GM12878 (cell line): ENCODE results near the gene EVA1A. TPM values are rescaled to one million over a fixed set of nuclear protein-coding genes. Genes with fewer than 3 reads are reported as not detected.

Experiments used
- ATAC-seq: fragments of 200-7000 bp; cut with Tn5 transposase; 3 replicates; pipeline ENCODE4 v1.9.1; 2020; ENCODE audit warnings: mild to moderate bottlenecking, moderate library complexity
- BruUV-seq: library from RNA; stranded (reverse); fragments of 400-500 nt; replicated peaks from 2 replicates; lab custom pipeline; 2021; lab: Mats Ljungman, UMichigan
- CTCF ChIA-PET: fragments of 300-600 bp; sonication (Branson Sonifier 250); formaldehyde crosslinking; extraction: SDS; loops from one replicate; lab custom pipeline; 2021; ENCODE audit warnings: inconsistent platforms; lab: Yijun Ruan, JAX
- POLR2A ChIA-PET: fragments of 350-600 bp; formaldehyde crosslinking; extraction: SDS; loops from one replicate; lab custom pipeline; 2021; ENCODE audit warnings: inconsistent platforms; lab: Charles Lee
- RAD21 ChIA-PET: fragments of 300-600 bp; sonication (Branson Sonifier 250); formaldehyde crosslinking; loops from one replicate; lab custom pipeline; 2023; ENCODE audit warnings: antibody characterized with exemption; ENCODE audit not compliant: unreplicated experiment; lab: Charles Lee
- SMC1A ChIA-PET: fragments of 300-600 bp; sonication (Branson Sonifier 250); formaldehyde crosslinking; loops from one replicate; lab custom pipeline; 2023; ENCODE audit not compliant: unreplicated experiment, uncharacterized antibody; lab: Charles Lee
- DNase-seq: peaks from one replicate; pipeline ENCODE4 v3.0.0-alpha.2; 2011; ENCODE audit warnings: low read depth, low spot score
- FAIRE-seq: peaks from 3 replicates; lab custom pipeline; 2011; peaks lifted over from hg19 to GRCh38; lab: Jason Lieb, UNC
- H2AFZ ChIP-seq: 2 replicates; pipeline ENCODE4 v1.6.0; 2011; ENCODE audit warnings: low read depth, low read length, control low read depth; ENCODE audit not compliant: control insufficient read depth
- H3K27ac ChIP-seq: 2 replicates; pipeline ENCODE4 v1.5.1; 2011; ENCODE audit warnings: control low read depth; ENCODE audit not compliant: control insufficient read depth, insufficient read depth
- H3K27me3 ChIP-seq, 2 experiments: replicated peaks in 1 of 2; 2 replicates each; pipeline versions ENCODE4 v1.6.0 to v1.6.1; 2011; ENCODE audit warnings: low read length in 1 of 2; ENCODE audit not compliant: control insufficient read depth in 2 of 2, insufficient read depth in 2 of 2
- H3K36me3 ChIP-seq, 2 experiments: 2 replicates each; pipeline ENCODE4 v1.5.1; 2011; ENCODE audit warnings: low read length in 1 of 2; ENCODE audit not compliant: control insufficient read depth in 2 of 2, insufficient read depth in 2 of 2
- H3K4me1 ChIP-seq: 2 replicates; pipeline ENCODE4 v1.6.1; 2011; ENCODE audit warnings: mild to moderate bottlenecking, low read length, moderate library complexity, mixed read lengths; ENCODE audit not compliant: control insufficient read depth, insufficient read depth
- H3K4me2 ChIP-seq: 2 replicates; pipeline ENCODE4 v1.6.0; 2011; ENCODE audit warnings: control low read depth; ENCODE audit not compliant: control insufficient read depth, insufficient read depth
- H3K4me3 ChIP-seq: fragments of 200-600 bp; sonication (generic); 2 replicates; pipeline ENCODE4 v1.5.1; 2016
- H3K79me2 ChIP-seq: 2 replicates; pipeline ENCODE4 v1.6.0; 2011; ENCODE audit warnings: low read length; ENCODE audit not compliant: control insufficient read depth, insufficient read depth
- H3K9ac ChIP-seq: 2 replicates; pipeline ENCODE4 v1.8.0; 2011; ENCODE audit warnings: low read length, control low read depth, mixed read lengths; ENCODE audit not compliant: control insufficient read depth, insufficient read depth
- H3K9me3 ChIP-seq: replicated peaks from 3 replicates; pipeline ENCODE4 v1.5.1; 2011; ENCODE audit warnings: mild to moderate bottlenecking, low read length; ENCODE audit not compliant: control insufficient read depth, insufficient read depth
- H4K20me1 ChIP-seq: 2 replicates; pipeline ENCODE4 v1.6.0; 2011; ENCODE audit not compliant: control insufficient read depth, insufficient read depth
- ASH2L ChIP-seq: fragments of 300-600, 200-600 bp; sonication (generic); IDR thresholded peaks from 2 replicates; pipeline ENCODE4 v1.6.1; 2017; ENCODE audit warnings: low read depth, mild to moderate bottlenecking, borderline replicate concordance
- BCLAF1 ChIP-seq: fragments of 450-650 bp; IDR thresholded peaks from 2 replicates; pipeline ENCODE4 v1.6.1; 2017; ENCODE audit warnings: antibody characterized with exemption, mild to moderate bottlenecking, moderate library complexity
- CEBPB ChIP-seq, 2 experiments: fragments of 150-350 bp in 1 of 2; IDR thresholded peaks; 2 replicates each; pipeline ENCODE4 v1.6.1; 2012 to 2014; ENCODE audit warnings: low read depth in 2 of 2, low read length in 2 of 2, borderline replicate concordance in 1 of 2, inconsistent platforms in 1 of 2
- CREB1 ChIP-seq: IDR thresholded peaks from 2 replicates; pipeline ENCODE4 v1.6.1; 2012; ENCODE audit warnings: low read depth, mild to moderate bottlenecking, inconsistent platforms
- ETV6 ChIP-seq, 2 experiments: fragments of 450-650 bp in 1 of 2; IDR thresholded peaks in 1 of 2; conservative IDR thresholded peaks in 1 of 2; 2 replicates each; pipeline ENCODE4 v1.6.1; 2014; ENCODE audit warnings: antibody characterized with exemption in 1 of 2, borderline replicate concordance in 1 of 2, low read depth in 1 of 2, mild to moderate bottlenecking in 1 of 2, moderate library complexity in 1 of 2
- HDGF ChIP-seq: fragments of 450-650 bp; IDR thresholded peaks from 2 replicates; pipeline ENCODE4 v1.6.1; 2016; ENCODE audit warnings: antibody characterized with exemption
- HSF1 ChIP-seq: fragments of 150-350 bp; IDR thresholded peaks from 2 replicates; pipeline ENCODE4 v1.6.1; 2014; ENCODE audit warnings: mild to moderate bottlenecking, low read depth, low read length
- IRF3 ChIP-seq: fragments of 450-650 bp; IDR thresholded peaks from 2 replicates; pipeline ENCODE4 v1.6.1; 2014; ENCODE audit warnings: mild to moderate bottlenecking
- LARP7 ChIP-seq: fragments of 450-650 bp; IDR thresholded peaks from 2 replicates; pipeline ENCODE4 v1.6.1; 2017; ENCODE audit warnings: mild to moderate bottlenecking
- MEF2A ChIP-seq: IDR thresholded peaks from 2 replicates; pipeline ENCODE4 v1.6.1; 2011; ENCODE audit warnings: low read depth, mild to moderate bottlenecking, low read length, moderate library complexity; ENCODE audit not compliant: insufficient read depth
- MYC ChIP-seq: IDR thresholded peaks from 2 replicates; pipeline ENCODE4 v1.6.1; 2011; ENCODE audit warnings: mild to moderate bottlenecking, low read length, moderate library complexity, inconsistent platforms; ENCODE audit not compliant: insufficient read depth, insufficient replicate concordance, insufficient read length, severe bottlenecking
- NFXL1 ChIP-seq: fragments of 450-650 bp; IDR thresholded peaks from 2 replicates; pipeline ENCODE4 v1.6.1; 2017; ENCODE audit warnings: antibody characterized with exemption, mild to moderate bottlenecking, borderline replicate concordance
- WRNIP1 ChIP-seq: IDR thresholded peaks from 2 replicates; pipeline ENCODE4 v1.6.1; 2011; ENCODE audit warnings: low read depth, low read length, improper control_type of control experiment, borderline replicate concordance
- WGBS: methylation state at CpG from one replicate; pipeline ENCODE4 v1.1.6; 2016; ENCODE audit warnings: low lambda C conversion rate; ENCODE audit not compliant: insufficient replicate concordance, insufficient coverage; ENCODE audit errors: missing lambda C conversion rate; 5-methylcytosine and 5-hydroxymethylcytosine counted together
- in situ Hi-C: fragments of 300-500 bp; cut with MboI; formaldehyde crosslinking; loops from 9 replicates; pipeline ENCODE4 v1.14.3; 2018; ENCODE audit warnings: mixed read lengths
- intact Hi-C: fragments of 100-400 bp; cut with micrococcal nuclease; formaldehyde crosslinking; loops from one replicate; pipeline ENCODE4 v1.14.2; 2022; ENCODE audit not compliant: unreplicated experiment
- polyA plus RNA-seq, 11 experiments: library from polyadenylated mRNA; depleted of rRNA in 4 of 11; unstranded in 6 of 11; stranded (reverse) in 5 of 11; fragments of >200 nt; fragmentation: Nextera tagmentation in 4 of 11; fragmentation: Illumina TruSeq in 1 of 11; extraction: Ambion mirVana in 4 of 11; extraction: Trizol in 1 of 11; gene quantifications; 1 replicate in 1 of 11; 2 replicates in 10 of 11; pipeline versions ENCODE4 v1.2.1 to v1.2.3, GENCODE V29; 2011 to 2016; ENCODE audit warnings: inconsistent platforms in 2 of 11, missing spikeins in 2 of 11, low read depth in 1 of 11
- total RNA-seq, 4 experiments: library from RNA; depleted of rRNA in 3 of 4; stranded (reverse); fragments of >200 nt in 3 of 4; fragmentation: Illumina TruSeq in 1 of 4; extraction: Trizol in 1 of 4; gene quantifications; 2 replicates each; pipeline versions ENCODE4 v1.2.1 to v1.2.3, GENCODE V29; 2013 to 2021

The EVA1A gene
- total and polyA plus RNA-seq, 10 of the 15 experiments (the other 5 are each of a cell fraction or from before 2014, with no cell fraction given), result 0.13 to 1.0 (median 0.34) TPM; not detected in 5

- POLR2A ChIA-PET, result interaction anchor here (0.6 kb wide), 1 partner anchor 332 kb away, joined by 3 read pairs; no protein-coding TSS in a partner anchor
- no peaks in the 10 kb centered on the region for H3K27me3 ChIP-seq
- SMC1A ChIA-PET, result interaction anchor here (0.7 to 1.4 kb wide), 3 partner anchors 10 to 333 kb away, joined by 3 to 4 read pairs (median 3); no protein-coding TSS in a partner anchor
- intact Hi-C loops, result no loop called here
- H3K27ac ChIP-seq, result no peak overlapping the region
- FAIRE-seq (no peak), ATAC-seq (no peak), DNase-seq (no peak)
- no TSS peak for BruUV-seq
- no peak overlapping the region for H3K4me3 ChIP-seq
- H4K20me1 ChIP-seq, result no peaks in the 10 kb centered on the region
- CTCF ChIA-PET, result no interaction called here
- H3K36me3 ChIP-seq, result no peaks in the 10 kb centered on the region
- no peak overlapping the region for H2AFZ ChIP-seq
- H3K9me3 ChIP-seq, result no peaks in the 10 kb centered on the region
- RAD21 ChIA-PET, result no interaction called here
- H3K4me1 ChIP-seq, result no peaks in the 10 kb centered on the region
- no peak for TF ChIP-seq CREB1
- TF ChIP-seq MYC, result no peak
- no peak for TF ChIP-seq MEF2A
- TF ChIP-seq NFXL1, result no peak
- TF ChIP-seq WRNIP1, result no peak
- no peak for TF ChIP-seq ETV6 (conservative IDR thresholded peaks at IDR 0.05 in 1 of 2, IDR thresholded peaks at IDR 0.05 in 1 of 2; ENCODE audit: borderline replicate concordance in 1 of 2, low read depth in 1 of 2)
- TF ChIP-seq IRF3, result no peak
- no peak for TF ChIP-seq HDGF
- no peak for TF ChIP-seq BCLAF1
- no peak for TF ChIP-seq ASH2L
- TF ChIP-seq HSF1, result no peak
- no peak for TF ChIP-seq LARP7
- no peak for TF ChIP-seq CEBPB (IDR thresholded peaks at IDR 0.05; ENCODE audit: borderline replicate concordance in 1 of 2, low read depth in 2 of 2, low read length in 2 of 2)
- no peak overlapping the region for H3K9ac ChIP-seq
- WGBS, result 58% methylated on average over 3 of the region's 3 CpGs
- no peaks in the 10 kb centered on the region for H3K79me2 ChIP-seq
- in situ Hi-C loops, result no loop called here
- H3K4me2 ChIP-seq, result no peak overlapping the region
These were observed 27.6 kb downstream of the EVA1A start for GRCh38 chr2:75533135-75533534.
